ENCODE data around the gene NEGR1.

DNA sequence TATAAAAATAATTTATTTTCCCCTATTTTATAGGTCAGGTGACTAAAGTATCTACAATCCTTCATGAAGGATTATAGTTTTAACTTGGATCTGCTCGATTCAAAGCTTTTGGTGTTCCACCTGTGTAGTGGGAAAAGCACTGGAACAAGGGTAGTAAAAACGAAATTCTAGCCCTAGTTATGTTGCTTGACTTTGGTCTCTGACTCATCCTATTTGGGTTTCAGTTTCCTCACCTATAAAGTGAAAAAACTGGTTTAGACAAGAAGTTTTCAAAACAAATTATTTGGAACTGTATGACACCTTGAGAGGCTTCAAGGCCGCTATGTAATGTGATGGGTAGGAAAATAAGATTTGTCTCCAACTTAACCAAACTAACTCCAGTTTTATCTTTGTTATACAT, 696.3 kb downstream of the NEGR1 start:
- TF ChIP-seq, protein P1, sequence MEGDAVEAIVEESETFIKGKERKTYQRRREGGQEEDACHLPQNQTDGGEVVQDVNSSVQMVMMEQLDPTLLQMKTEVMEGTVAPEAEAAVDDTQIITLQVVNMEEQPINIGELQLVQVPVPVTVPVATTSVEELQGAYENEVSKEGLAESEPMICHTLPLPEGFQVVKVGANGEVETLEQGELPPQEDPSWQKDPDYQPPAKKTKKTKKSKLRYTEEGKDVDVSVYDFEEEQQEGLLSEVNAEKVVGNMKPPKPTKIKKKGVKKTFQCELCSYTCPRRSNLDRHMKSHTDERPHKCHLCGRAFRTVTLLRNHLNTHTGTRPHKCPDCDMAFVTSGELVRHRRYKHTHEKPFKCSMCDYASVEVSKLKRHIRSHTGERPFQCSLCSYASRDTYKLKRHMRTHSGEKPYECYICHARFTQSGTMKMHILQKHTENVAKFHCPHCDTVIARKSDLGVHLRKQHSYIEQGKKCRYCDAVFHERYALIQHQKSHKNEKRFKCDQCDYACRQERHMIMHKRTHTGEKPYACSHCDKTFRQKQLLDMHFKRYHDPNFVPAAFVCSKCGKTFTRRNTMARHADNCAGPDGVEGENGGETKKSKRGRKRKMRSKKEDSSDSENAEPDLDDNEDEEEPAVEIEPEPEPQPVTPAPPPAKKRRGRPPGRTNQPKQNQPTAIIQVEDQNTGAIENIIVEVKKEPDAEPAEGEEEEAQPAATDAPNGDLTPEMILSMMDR (IDR thresholded peaks at IDR 0.05; ENCODE audit: low read depth, low read length): no peak
- TF ChIP-seq POLR2A (IDR thresholded peaks at IDR 0.05; ENCODE audit: extremely low read depth, insufficient read length): no peak

All from NB4 (cell line).